ENCODE measurements around the gene ATXN1L.

ATXN1L gene

GRCh38 chr16:71893888-71894228 is 48.1 kb downstream of the ATXN1L start:
- CTCF ChIA-PET: interaction anchor here (1.2 kb wide), 1 partner anchor 11 kb away, joined by 3 read pairs; no protein-coding TSS in a partner anchor

GRCh38 chr16:71894229-71894920 is 48.6 kb downstream of the ATXN1L start:
- CTCF ChIA-PET: interaction anchor here (1.2 kb wide), 1 partner anchor 11 kb away, joined by 3 read pairs; no protein-coding TSS in a partner anchor
- POLR2A ChIA-PET: interaction anchor here (0.9 to 1.2 kb wide), 4 partner anchors 9 to 67 kb away, joined by 4 to 5 read pairs (median 5); no protein-coding TSS in a partner anchor
- DNase-seq (ENCODE audit: extremely low spot score): peak; percentile 15
- TF ChIP-seq CTBP1 (IDR thresholded peaks at IDR 0.05; ENCODE audit: borderline replicate concordance) (no peak), SUZ12 (IDR thresholded peaks at IDR 0.05) (no peak), ZNF384 (IDR thresholded peaks at IDR 0.05) (0 out of 2 replicates have a peak, but pooled peaks have one; percentile 4), FOXK2 (IDR thresholded peaks at IDR 0.05) (no peak), BHLHE40 (IDR thresholded peaks at IDR 0.05; ENCODE audit: borderline replicate concordance) (no peak), NFRKB (IDR thresholded peaks at IDR 0.05) (no peak)

More at GRCh38 chr16:71893888-71894228, 48.1 kb downstream of the ATXN1L start:
- POLR2A ChIA-PET: interaction anchor here (1.2 kb wide), 2 partner anchors 9 to 11 kb away, joined by 5 read pairs; no protein-coding TSS in a partner anchor
- DNase-seq (ENCODE audit: extremely low spot score): no peak
- TF ChIP-seq SP1 (IDR thresholded peaks at IDR 0.05) (no peak), BHLHE40 (IDR thresholded peaks at IDR 0.05; ENCODE audit: borderline replicate concordance) (no peak), ARNT (IDR thresholded peaks at IDR 0.05) (no peak), FOXA1 (IDR thresholded peaks at IDR 0.05) (no peak), NFRKB (IDR thresholded peaks at IDR 0.05) (no peak), ELF4 (IDR thresholded peaks at IDR 0.05) (no peak), ZNF384 (IDR thresholded peaks at IDR 0.05) (no peak), SUZ12 (IDR thresholded peaks at IDR 0.05) (no peak), HDGF (IDR thresholded peaks at IDR 0.05; ENCODE audit: borderline replicate concordance) (no peak), FOXM1 (IDR thresholded peaks at IDR 0.05; ENCODE audit: borderline replicate concordance) (no peak), PKNOX1 (IDR thresholded peaks at IDR 0.05) (no peak), TARDBP (IDR thresholded peaks at IDR 0.05) (no peak), FOXK2 (IDR thresholded peaks at IDR 0.05) (no peak), LEF1 (IDR thresholded peaks at IDR 0.05; ENCODE audit: borderline replicate concordance) (no peak)

GRCh38 chr16:71894921-71895678 is 49.3 kb downstream of the ATXN1L start, which contains the start of gene IST1:
Gene IST1, plus strand, starts transcription at chr16:71895531. Its CDS starts 20,110 bp downstream, at chr16:71915641.
- DNase-seq (ENCODE audit: extremely low spot score): peak; percentile 89
- POLR2A ChIA-PET: interaction anchor here (0.9 to 3.0 kb wide), 3 partner anchors 12 to 66 kb away, joined by 4 to 19 read pairs (median 5); partner anchors contain the start of gene ZNF821
- CTCF ChIA-PET: interaction anchor here (1.2 kb wide), 1 partner anchor 12 kb away, joined by 3 read pairs; no protein-coding TSS in a partner anchor
- TF ChIP-seq FOXK2 (IDR thresholded peaks at IDR 0.05) (no peak), ARNT (IDR thresholded peaks at IDR 0.05) (no peak), SUZ12 (IDR thresholded peaks at IDR 0.05) (no peak), HDGF (IDR thresholded peaks at IDR 0.05; ENCODE audit: borderline replicate concordance) (no peak), CTBP1 (IDR thresholded peaks at IDR 0.05; ENCODE audit: borderline replicate concordance) (peak; percentile 39; the same call in 1 of the 2 replicates), ELF4 (IDR thresholded peaks at IDR 0.05) (no peak), L3MBTL2 (conservative IDR thresholded peaks at IDR 0.05) (peak; percentile 76), NFRKB (IDR thresholded peaks at IDR 0.05) (peak; percentile 35; the same call in 1 of the 2 replicates), PKNOX1 (IDR thresholded peaks at IDR 0.05) (no peak), FOXA1 (IDR thresholded peaks at IDR 0.05) (no peak)

- ChIA-PET CTCF (no interaction called here), POLR2A (interaction anchor here (0.8 to 3.0 kb wide), 5 partner anchors 10 to 65 kb away, joined by 3 to 19 read pairs (median 4); partner anchors contain the start of gene ZNF821)
- DNase-seq (ENCODE audit: extremely low spot score): peak; percentile 25
- TF ChIP-seq PKNOX1 (IDR thresholded peaks at IDR 0.05) (no peak), FOXK2 (IDR thresholded peaks at IDR 0.05) (no peak), ZNF384 (IDR thresholded peaks at IDR 0.05) (no peak), LEF1 (IDR thresholded peaks at IDR 0.05; ENCODE audit: borderline replicate concordance) (no peak), HDGF (IDR thresholded peaks at IDR 0.05; ENCODE audit: borderline replicate concordance) (no peak), FOXA1 (IDR thresholded peaks at IDR 0.05) (no peak), NFRKB (IDR thresholded peaks at IDR 0.05) (no peak), L3MBTL2 (conservative IDR thresholded peaks at IDR 0.05) (no peak), ELF4 (IDR thresholded peaks at IDR 0.05) (no peak), FOXM1 (IDR thresholded peaks at IDR 0.05; ENCODE audit: borderline replicate concordance) (no peak)
Observed at GRCh38 chr16:71895679-71896365, 50.0 kb downstream of the ATXN1L start.

GRCh38 chr16:71896764-71897368 is 51.1 kb downstream of the ATXN1L start:
- no peak for DNase-seq (ENCODE audit: extremely low spot score)
- POLR2A ChIA-PET: interaction anchor here (0.8 to 3.0 kb wide), 3 partner anchors 9 to 64 kb away, joined by 3 to 19 read pairs (median 3); partner anchors contain the start of gene ZNF821
- no peak for TF ChIP-seq BHLHE40 (IDR thresholded peaks at IDR 0.05; ENCODE audit: borderline replicate concordance)
- TF ChIP-seq ZNF384 (IDR thresholded peaks at IDR 0.05): peak; percentile 56
- CTCF ChIA-PET: interaction anchor here (1.0 kb wide), 1 partner anchor 65 kb away, joined by 3 read pairs; no protein-coding TSS in a partner anchor

Measured in HEK293T (cell line).